Measurements from ENCODE around the gene MYCL.

Gene MYCL

DNA sequence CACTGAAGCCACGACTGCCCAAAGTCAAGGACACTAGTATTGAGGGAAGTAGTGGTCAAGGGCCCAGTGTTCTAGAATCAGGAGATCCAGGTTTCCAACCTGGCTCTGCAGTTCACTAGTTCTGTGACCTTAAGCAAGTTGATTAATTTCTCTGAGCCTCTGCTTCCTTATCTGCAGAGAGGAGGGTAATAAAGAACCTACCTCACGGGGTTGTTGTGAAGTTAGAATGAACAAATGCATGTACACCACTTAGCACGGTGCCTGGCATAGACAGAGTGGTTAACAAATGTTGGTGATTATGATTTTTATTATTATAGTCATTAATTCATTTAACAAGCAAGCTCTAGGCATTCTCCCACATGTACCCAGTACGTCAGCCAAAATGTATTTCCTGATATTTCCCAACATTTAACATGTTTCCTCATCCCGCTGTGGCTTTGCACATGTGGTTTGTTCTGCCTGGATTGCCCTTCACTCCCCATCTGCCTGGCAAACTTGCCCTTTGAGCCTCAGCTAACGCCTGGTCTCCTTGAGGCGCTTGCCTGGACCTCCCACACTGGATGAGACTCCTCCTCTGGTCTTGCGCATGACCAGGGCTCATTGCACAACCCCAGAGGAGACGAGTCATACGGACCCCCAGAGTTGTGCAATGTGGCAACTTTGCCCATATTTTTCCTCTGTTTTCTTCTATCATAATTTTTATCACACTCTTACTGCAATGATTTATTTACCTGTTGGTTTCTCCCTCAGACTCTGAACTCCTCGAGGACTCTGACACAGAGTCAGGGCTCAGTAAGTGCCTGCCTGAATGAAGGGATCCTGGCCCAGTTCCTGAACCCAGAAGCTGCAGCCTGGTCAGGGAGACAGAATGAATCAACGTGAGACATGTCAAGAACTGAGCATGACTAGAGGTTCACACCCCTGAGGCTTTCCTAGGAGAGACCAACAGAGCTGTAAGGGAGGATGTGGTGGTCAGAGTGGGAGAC lies 32.5 kb upstream of the MYCL start:
- Histone ChIP-seq H3K9ac (ENCODE audit: low read length) (peak overlapping the region; percentile 59), H3K36me3 (ENCODE audit: control insufficient read depth, insufficient read depth, low read length, severe bottlenecking) (no peaks in the 10 kb centered on the region), H3K4me3 (ENCODE audit: low read length) (peak overlapping the region; percentile 39), H3K9me3 (ENCODE audit: control insufficient read depth, low read length) (no peaks in the 10 kb centered on the region), H3K27me3 (replicated peaks; ENCODE audit: control insufficient read depth, insufficient read depth, low read length) (no peaks in the 10 kb centered on the region), H3K4me1 (ENCODE audit: control insufficient read depth, insufficient read depth, low read length) (peaks cover 16% of the 10 kb centered on the region)
- DNase-seq (ENCODE audit: low read depth), result peak; percentile 75

- Histone ChIP-seq H3K4me1 (ENCODE audit: control insufficient read depth, insufficient read depth, low read length) (peaks cover 37% of the 10 kb centered on the region), H3K9ac (ENCODE audit: low read length) (no peak overlapping the region), H3K4me3 (ENCODE audit: low read length) (no peak overlapping the region), H3K36me3 (ENCODE audit: control insufficient read depth, insufficient read depth, low read length, severe bottlenecking) (no peaks in the 10 kb centered on the region), H3K27me3 (replicated peaks; ENCODE audit: control insufficient read depth, insufficient read depth, low read length) (no peaks in the 10 kb centered on the region), H3K9me3 (ENCODE audit: control insufficient read depth, low read length) (no peaks in the 10 kb centered on the region)
- DNase-seq (ENCODE audit: low read depth), result no peak
Observed at GRCh38 chr1:39928809-39929587, 27.3 kb upstream of the MYCL start.

- DNase-seq (ENCODE audit: low read depth), result peak; percentile 10
- Histone ChIP-seq H3K4me1 (ENCODE audit: control insufficient read depth, insufficient read depth, low read length) (peaks cover 31% of the 10 kb centered on the region), H3K36me3 (ENCODE audit: control insufficient read depth, insufficient read depth, low read length, severe bottlenecking) (no peaks in the 10 kb centered on the region), H3K4me3 (ENCODE audit: low read length) (no peak overlapping the region), H3K9me3 (ENCODE audit: control insufficient read depth, low read length) (no peaks in the 10 kb centered on the region), H3K9ac (ENCODE audit: low read length) (no peak overlapping the region), H3K27me3 (replicated peaks; ENCODE audit: control insufficient read depth, insufficient read depth, low read length) (no peaks in the 10 kb centered on the region)
Observed at GRCh38 chr1:39927538-39927937, 25.8 kb upstream of the MYCL start.

DNA sequence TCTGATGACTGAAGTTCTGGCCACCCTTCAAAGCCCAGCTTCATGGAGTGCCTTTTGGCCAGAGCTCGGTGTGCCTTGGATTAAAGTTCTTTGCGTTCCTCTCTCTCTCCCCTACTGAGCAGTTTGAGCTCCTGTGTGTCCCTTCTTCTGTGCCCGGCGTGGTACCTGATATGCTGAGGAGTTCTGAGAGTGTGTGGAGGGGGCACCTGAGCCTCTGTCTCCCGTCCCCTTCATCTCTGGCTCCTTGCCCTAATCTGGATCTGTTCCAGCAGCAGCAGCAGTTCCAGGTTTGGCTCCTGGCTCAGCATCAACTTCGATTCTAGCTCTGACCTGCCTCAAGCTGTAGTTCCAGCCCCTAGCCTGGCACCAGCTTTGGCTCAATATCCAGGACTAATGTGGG lies 25.1 kb upstream of the MYCL start:
- Histone ChIP-seq H3K4me1 (ENCODE audit: control insufficient read depth, insufficient read depth, low read length) (peaks cover 36% of the 10 kb centered on the region), H3K27me3 (replicated peaks; ENCODE audit: control insufficient read depth, insufficient read depth, low read length) (peaks cover 5% of the 10 kb centered on the region), H3K4me3 (ENCODE audit: low read length) (no peak overlapping the region), H3K36me3 (ENCODE audit: control insufficient read depth, insufficient read depth, low read length, severe bottlenecking) (no peaks in the 10 kb centered on the region), H3K9ac (ENCODE audit: low read length) (no peak overlapping the region), H3K9me3 (ENCODE audit: control insufficient read depth, low read length) (no peaks in the 10 kb centered on the region)
- DNase-seq (ENCODE audit: low read depth), result no peak

DNA sequence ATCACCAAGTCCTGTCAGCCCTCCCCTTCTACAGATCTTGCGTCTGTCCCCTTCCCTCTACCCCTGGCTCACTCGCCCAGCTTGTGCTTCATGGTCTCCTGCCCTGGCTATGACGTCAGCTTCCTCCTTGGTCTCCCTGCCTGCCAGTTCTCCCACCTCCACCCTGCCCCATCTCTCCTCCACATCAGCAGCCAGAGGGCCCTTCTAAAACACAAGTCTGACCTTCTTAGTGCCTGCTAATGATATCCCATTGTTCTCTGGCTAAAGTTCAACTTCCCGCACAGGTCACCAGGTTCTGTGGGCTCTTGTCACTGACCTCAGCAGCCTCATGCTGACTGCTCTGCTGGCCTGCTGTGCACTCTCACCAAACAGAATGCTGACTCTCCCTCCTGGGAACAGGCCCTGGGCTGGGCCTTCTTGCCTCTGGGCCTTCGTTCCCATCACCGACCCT lies 24.7 kb upstream of the MYCL start:
- H3K9me3 ChIP-seq (ENCODE audit: control insufficient read depth, low read length), result no peaks in the 10 kb centered on the region
- no peak for DNase-seq (ENCODE audit: low read depth)

GRCh38 chr1:39925721-39926342 lies 24.1 kb upstream of the MYCL start:
- Histone ChIP-seq H3K4me1 (ENCODE audit: control insufficient read depth, insufficient read depth, low read length) (peaks cover 36% of the 10 kb centered on the region), H3K9ac (ENCODE audit: low read length) (no peak overlapping the region), H3K9me3 (ENCODE audit: control insufficient read depth, low read length) (no peaks in the 10 kb centered on the region), H3K27me3 (replicated peaks; ENCODE audit: control insufficient read depth, insufficient read depth, low read length) (peaks cover 10% of the 10 kb centered on the region), H3K36me3 (ENCODE audit: control insufficient read depth, insufficient read depth, low read length, severe bottlenecking) (no peaks in the 10 kb centered on the region), H3K4me3 (ENCODE audit: low read length) (no peak overlapping the region)
- no peak for DNase-seq (ENCODE audit: low read depth)

More for the DNA sequence above, 24.7 kb upstream of the MYCL start:
- H3K4me1 ChIP-seq (ENCODE audit: control insufficient read depth, insufficient read depth, low read length), result peaks cover 36% of the 10 kb centered on the region
- H3K27me3 ChIP-seq (replicated peaks; ENCODE audit: control insufficient read depth, insufficient read depth, low read length), result peaks cover 9% of the 10 kb centered on the region
- H3K36me3 ChIP-seq (ENCODE audit: control insufficient read depth, insufficient read depth, low read length, severe bottlenecking), result no peaks in the 10 kb centered on the region
- no peak overlapping the region for H3K4me3 ChIP-seq (ENCODE audit: low read length)
- H3K9ac ChIP-seq (ENCODE audit: low read length), result no peak overlapping the region

GRCh38 chr1:39922251-39922688 lies 20.6 kb upstream of the MYCL start:
- no peak overlapping the region for H3K9ac ChIP-seq (ENCODE audit: low read length)
- H3K9me3 ChIP-seq (ENCODE audit: control insufficient read depth, low read length), result no peaks in the 10 kb centered on the region
- DNase-seq (ENCODE audit: low read depth), result no peak
- peaks cover 10% of the 10 kb centered on the region for H3K27me3 ChIP-seq (replicated peaks; ENCODE audit: control insufficient read depth, insufficient read depth, low read length)
- peaks cover 23% of the 10 kb centered on the region for H3K4me1 ChIP-seq (ENCODE audit: control insufficient read depth, insufficient read depth, low read length)
- H3K4me3 ChIP-seq (ENCODE audit: low read length), result peak overlapping the region; percentile 37
- no peaks in the 10 kb centered on the region for H3K36me3 ChIP-seq (ENCODE audit: control insufficient read depth, insufficient read depth, low read length, severe bottlenecking)

GRCh38 chr1:39919545-39919944 lies 17.8 kb upstream of the MYCL start:
- Histone ChIP-seq H3K36me3 (ENCODE audit: control insufficient read depth, insufficient read depth, low read length, severe bottlenecking) (no peaks in the 10 kb centered on the region), H3K9ac (ENCODE audit: low read length) (no peak overlapping the region), H3K27me3 (replicated peaks; ENCODE audit: control insufficient read depth, insufficient read depth, low read length) (peaks cover 10% of the 10 kb centered on the region), H3K4me1 (ENCODE audit: control insufficient read depth, insufficient read depth, low read length) (peaks cover 5% of the 10 kb centered on the region), H3K9me3 (ENCODE audit: control insufficient read depth, low read length) (no peaks in the 10 kb centered on the region), H3K4me3 (ENCODE audit: low read length) (no peak overlapping the region)
- DNase-seq (ENCODE audit: low read depth), result peak; percentile 74

DNA sequence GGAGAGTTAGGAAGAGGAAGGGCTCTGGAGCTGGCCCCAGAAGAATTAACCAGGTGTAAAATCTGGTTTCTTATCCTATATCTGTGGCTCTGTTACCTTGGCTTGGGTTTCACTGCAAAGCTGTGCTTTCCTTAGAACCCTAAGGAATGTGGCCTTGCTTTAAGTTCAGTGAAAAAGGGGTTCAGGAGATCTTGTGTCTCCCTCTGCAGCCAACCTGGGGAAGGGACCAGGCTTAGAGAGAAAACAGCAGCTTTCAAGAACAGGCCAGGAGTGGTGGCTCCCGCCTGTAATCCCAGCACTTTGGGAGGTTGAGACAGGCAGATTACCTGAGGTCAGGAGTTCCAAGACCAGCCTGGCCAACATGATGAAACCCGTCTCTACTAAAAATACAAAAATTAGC lies 16.1 kb upstream of the MYCL start:
- H3K36me3 ChIP-seq (ENCODE audit: control insufficient read depth, insufficient read depth, low read length, severe bottlenecking), result no peaks in the 10 kb centered on the region
- H3K4me1 ChIP-seq (ENCODE audit: control insufficient read depth, insufficient read depth, low read length), result peaks cover 5% of the 10 kb centered on the region
- H3K9me3 ChIP-seq (ENCODE audit: control insufficient read depth, low read length), result no peaks in the 10 kb centered on the region
- H3K9ac ChIP-seq (ENCODE audit: low read length), result no peak overlapping the region
- no peak for DNase-seq (ENCODE audit: low read depth)
- H3K4me3 ChIP-seq (ENCODE audit: low read length), result no peak overlapping the region
- H3K27me3 ChIP-seq (replicated peaks; ENCODE audit: control insufficient read depth, insufficient read depth, low read length), result peaks cover 10% of the 10 kb centered on the region

DNA sequence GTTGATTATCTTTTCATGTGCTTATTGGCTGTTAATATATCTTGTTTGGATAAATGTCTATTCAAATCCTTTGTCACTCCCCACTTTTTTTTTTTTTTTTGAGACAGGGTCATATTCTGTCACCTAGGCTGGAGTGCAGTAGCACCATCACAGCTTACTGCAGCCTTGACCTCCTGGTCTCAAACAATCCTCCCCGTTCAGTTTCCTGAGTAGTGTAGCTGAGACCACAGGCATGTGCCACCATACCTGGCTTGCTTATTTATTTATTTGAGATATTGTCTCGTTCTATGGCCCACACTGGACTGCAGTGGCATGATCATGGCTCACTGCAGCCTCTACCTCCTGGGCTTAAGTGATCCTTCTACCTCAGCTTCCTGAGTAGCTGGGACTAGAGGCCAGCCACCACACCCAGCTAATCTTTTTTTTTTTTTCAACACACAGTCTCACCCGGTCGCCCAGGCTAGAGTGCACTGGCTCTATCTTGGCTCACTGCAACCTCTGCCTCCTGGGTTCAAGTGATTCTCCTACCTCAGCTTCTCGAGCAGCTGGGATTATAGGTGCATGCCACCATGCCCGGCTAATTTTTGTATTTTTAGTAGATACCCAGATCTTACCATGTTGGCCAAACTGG lies 13.9 kb upstream of the MYCL start:
- H3K9ac ChIP-seq (ENCODE audit: low read length), result no peak overlapping the region
- H3K36me3 ChIP-seq (ENCODE audit: control insufficient read depth, insufficient read depth, low read length, severe bottlenecking), result no peaks in the 10 kb centered on the region
- no peaks in the 10 kb centered on the region for H3K9me3 ChIP-seq (ENCODE audit: control insufficient read depth, low read length)
- H3K4me3 ChIP-seq (ENCODE audit: low read length), result no peak overlapping the region
- no peak for DNase-seq (ENCODE audit: low read depth)
- peaks cover 9% of the 10 kb centered on the region for H3K27me3 ChIP-seq (replicated peaks; ENCODE audit: control insufficient read depth, insufficient read depth, low read length)
- H3K4me1 ChIP-seq (ENCODE audit: control insufficient read depth, insufficient read depth, low read length), result no peaks in the 10 kb centered on the region

Data from adipocyte (in vitro differentiated cells).